HepG2 (cell line): Measurements from ENCODE around the gene ELMO2. TPM values are rescaled to one million over a fixed set of nuclear protein-coding genes. Genes with fewer than 3 reads are reported as not detected.

ENCODE experiments used
- AGO2 ChIP-seq: fragments of 200-400 bp; formaldehyde crosslinking; optimal IDR thresholded peaks from 2 replicates; pipeline ENCODE3; 2017; ENCODE audit warnings: mild to moderate bottlenecking, low read depth, low read length, moderate library complexity
- ARID3A ChIP-seq: IDR thresholded peaks from 2 replicates; pipeline ENCODE4 v1.6.1; 2012; ENCODE audit warnings: low read depth, low read length, improper control_type of control experiment
- ARNTL ChIP-seq: sonication (generic); formaldehyde crosslinking; IDR thresholded peaks from 2 replicates; pipeline ENCODE4 v1.4.0; 2020; ENCODE audit warnings: mild to moderate bottlenecking, missing genetic modification reagents
- CREM ChIP-seq, 2 experiments: sonication (generic) in 1 of 2; formaldehyde crosslinking in 1 of 2; IDR thresholded peaks; 2 replicates each; pipeline versions ENCODE4 v1.4.0 to v1.6.1; 2016 to 2020; ENCODE audit warnings: antibody characterized with exemption in 1 of 2, mild to moderate bottlenecking in 1 of 2, missing genetic modification reagents in 1 of 2
- FOSL2 ChIP-seq: sonication (generic); formaldehyde crosslinking; IDR thresholded peaks from 2 replicates; pipeline ENCODE4 v1.4.0; 2020; ENCODE audit warnings: missing genetic modification reagents
- GZF1 ChIP-seq: sonication (generic); formaldehyde crosslinking; IDR thresholded peaks from 2 replicates; pipeline ENCODE4 v1.5.1; 2020; ENCODE audit warnings: mild to moderate bottlenecking, missing genetic modification reagents
- LBX2 ChIP-seq: sonication (generic); formaldehyde crosslinking; IDR thresholded peaks from 2 replicates; pipeline ENCODE4 v1.5.0; 2020; ENCODE audit warnings: missing genetic modification reagents, mild to moderate bottlenecking, borderline replicate concordance
- MLLT10 ChIP-seq: sonication (generic); formaldehyde crosslinking; IDR thresholded peaks from 2 replicates; pipeline ENCODE4 v1.4.0; 2020; ENCODE audit warnings: missing genetic modification reagents
- PRPF4 ChIP-seq: fragments of 200-400 bp; formaldehyde crosslinking; IDR thresholded peaks from 2 replicates; pipeline ENCODE4 v1.6.1; 2016; ENCODE audit warnings: low read length, low read depth; ENCODE audit not compliant: poor library complexity, severe bottlenecking
- RNF2 ChIP-seq: fragments of 450-650 bp; conservative IDR thresholded peaks from 2 replicates; pipeline ENCODE4 v1.6.1; 2016; ENCODE audit warnings: low read depth
- SNAPC4 ChIP-seq: sonication (generic); formaldehyde crosslinking; IDR thresholded peaks from 2 replicates; pipeline ENCODE4 v1.4.0; 2020; ENCODE audit warnings: mild to moderate bottlenecking, missing genetic modification reagents
- SP4 ChIP-seq: sonication (generic); formaldehyde crosslinking; IDR thresholded peaks from 2 replicates; pipeline ENCODE4 v1.8.1; 2023; ENCODE audit warnings: mild to moderate bottlenecking, missing genetic modification reagents
- SRY ChIP-seq: sonication (generic); formaldehyde crosslinking; IDR thresholded peaks from 2 replicates; pipeline ENCODE4 v1.8.0; 2022; ENCODE audit warnings: mild to moderate bottlenecking, missing genetic modification reagents
- ZNF383 ChIP-seq: sonication (generic); formaldehyde crosslinking; IDR thresholded peaks from 2 replicates; pipeline ENCODE4 v1.4.0; 2020; ENCODE audit warnings: missing genetic modification reagents, mild to moderate bottlenecking, borderline replicate concordance
- polyA plus RNA-seq, 8 experiments: library from polyadenylated mRNA; depleted of rRNA in 3 of 8; stranded (reverse) in 7 of 8; unstranded in 1 of 8; fragments of >200 nt; fragmentation: Illumina TruSeq in 4 of 8; extraction: Trizol in 4 of 8; gene quantifications; 2 replicates each; pipeline versions ENCODE4 v1.2.1 to v1.2.3, GENCODE V29; 2011 to 2016; ENCODE audit warnings: low read depth in 4 of 8, missing spikeins in 1 of 8, mixed read lengths in 1 of 8; ENCODE audit not compliant: insufficient read depth in 1 of 8
- total RNA-seq, 5 experiments: library from RNA; depleted of rRNA; stranded (reverse); fragments of >200 nt; fragmentation: Illumina TruSeq; extraction: Trizol; gene quantifications; 2 replicates each; pipeline ENCODE4 v1.2.3, GENCODE V29; 2016; ENCODE audit warnings: low read depth in 1 of 5
- TF ChIP-seq, protein P1 (sequence below): sonication (generic); formaldehyde crosslinking; IDR thresholded peaks from 2 replicates; pipeline ENCODE4 v1.4.0; 2020; ENCODE audit warnings: mild to moderate bottlenecking, missing genetic modification reagents
- TF ChIP-seq, protein P2 (sequence below): sonication (generic); formaldehyde crosslinking; IDR thresholded peaks from 2 replicates; pipeline ENCODE4 v1.4.0; 2020; ENCODE audit warnings: missing genetic modification reagents

Gene ELMO2
- total and polyA plus RNA-seq, 2 of the 13 experiments (the other 11 are each of a cell fraction or from before 2014, with no cell fraction given) = 30.6 to 35.7 TPM

- no peak for TF ChIP-seq LBX2 (CRISPR knock-in tag)
- TF ChIP-seq MLLT10 = no peak
- no peak for TF ChIP-seq PRPF4
- no peak for TF ChIP-seq SRY (CRISPR knock-in tag)
- no peak for TF ChIP-seq SP4
- TF ChIP-seq ARID3A = no peak
- TF ChIP-seq, protein P1, sequence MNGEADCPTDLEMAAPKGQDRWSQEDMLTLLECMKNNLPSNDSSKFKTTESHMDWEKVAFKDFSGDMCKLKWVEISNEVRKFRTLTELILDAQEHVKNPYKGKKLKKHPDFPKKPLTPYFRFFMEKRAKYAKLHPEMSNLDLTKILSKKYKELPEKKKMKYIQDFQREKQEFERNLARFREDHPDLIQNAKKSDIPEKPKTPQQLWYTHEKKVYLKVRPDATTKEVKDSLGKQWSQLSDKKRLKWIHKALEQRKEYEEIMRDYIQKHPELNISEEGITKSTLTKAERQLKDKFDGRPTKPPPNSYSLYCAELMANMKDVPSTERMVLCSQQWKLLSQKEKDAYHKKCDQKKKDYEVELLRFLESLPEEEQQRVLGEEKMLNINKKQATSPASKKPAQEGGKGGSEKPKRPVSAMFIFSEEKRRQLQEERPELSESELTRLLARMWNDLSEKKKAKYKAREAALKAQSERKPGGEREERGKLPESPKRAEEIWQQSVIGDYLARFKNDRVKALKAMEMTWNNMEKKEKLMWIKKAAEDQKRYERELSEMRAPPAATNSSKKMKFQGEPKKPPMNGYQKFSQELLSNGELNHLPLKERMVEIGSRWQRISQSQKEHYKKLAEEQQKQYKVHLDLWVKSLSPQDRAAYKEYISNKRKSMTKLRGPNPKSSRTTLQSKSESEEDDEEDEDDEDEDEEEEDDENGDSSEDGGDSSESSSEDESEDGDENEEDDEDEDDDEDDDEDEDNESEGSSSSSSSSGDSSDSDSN = no peak
- TF ChIP-seq SNAPC4 (CRISPR knock-in tag) = no peak
- no peak for TF ChIP-seq ARNTL (CRISPR knock-in tag)
- no peak for TF ChIP-seq GZF1 (CRISPR knock-in tag)
- peak; percentile 6 for TF ChIP-seq AGO2
- no peak for TF ChIP-seq ZNF383
- no peak for TF ChIP-seq CREM (IDR thresholded peaks at IDR 0.05)
- no peak for TF ChIP-seq CREM (CRISPR knock-in tag; IDR thresholded peaks at IDR 0.05)
- no peak for TF ChIP-seq FOSL2 (CRISPR knock-in tag)
- TF ChIP-seq, protein P2, sequence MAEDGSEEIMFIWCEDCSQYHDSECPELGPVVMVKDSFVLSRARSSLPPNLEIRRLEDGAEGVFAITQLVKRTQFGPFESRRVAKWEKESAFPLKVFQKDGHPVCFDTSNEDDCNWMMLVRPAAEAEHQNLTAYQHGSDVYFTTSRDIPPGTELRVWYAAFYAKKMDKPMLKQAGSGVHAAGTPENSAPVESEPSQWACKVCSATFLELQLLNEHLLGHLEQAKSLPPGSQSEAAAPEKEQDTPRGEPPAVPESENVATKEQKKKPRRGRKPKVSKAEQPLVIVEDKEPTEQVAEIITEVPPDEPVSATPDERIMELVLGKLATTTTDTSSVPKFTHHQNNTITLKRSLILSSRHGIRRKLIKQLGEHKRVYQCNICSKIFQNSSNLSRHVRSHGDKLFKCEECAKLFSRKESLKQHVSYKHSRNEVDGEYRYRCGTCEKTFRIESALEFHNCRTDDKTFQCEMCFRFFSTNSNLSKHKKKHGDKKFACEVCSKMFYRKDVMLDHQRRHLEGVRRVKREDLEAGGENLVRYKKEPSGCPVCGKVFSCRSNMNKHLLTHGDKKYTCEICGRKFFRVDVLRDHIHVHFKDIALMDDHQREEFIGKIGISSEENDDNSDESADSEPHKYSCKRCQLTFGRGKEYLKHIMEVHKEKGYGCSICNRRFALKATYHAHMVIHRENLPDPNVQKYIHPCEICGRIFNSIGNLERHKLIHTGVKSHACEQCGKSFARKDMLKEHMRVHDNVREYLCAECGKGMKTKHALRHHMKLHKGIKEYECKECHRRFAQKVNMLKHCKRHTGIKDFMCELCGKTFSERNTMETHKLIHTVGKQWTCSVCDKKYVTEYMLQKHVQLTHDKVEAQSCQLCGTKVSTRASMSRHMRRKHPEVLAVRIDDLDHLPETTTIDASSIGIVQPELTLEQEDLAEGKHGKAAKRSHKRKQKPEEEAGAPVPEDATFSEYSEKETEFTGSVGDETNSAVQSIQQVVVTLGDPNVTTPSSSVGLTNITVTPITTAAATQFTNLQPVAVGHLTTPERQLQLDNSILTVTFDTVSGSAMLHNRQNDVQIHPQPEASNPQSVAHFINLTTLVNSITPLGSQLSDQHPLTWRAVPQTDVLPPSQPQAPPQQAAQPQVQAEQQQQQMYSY (CRISPR knock-in tag) = no peak
- no peak for TF ChIP-seq RNF2
Measured at GRCh38 chr20:46349035-46349741, 57.2 kb downstream of the ELMO2 start (continued).
